ENCODE results near the gene TMX3.

The TMX3 gene

GRCh38 chr18:68733707-68734106 is 18.8 kb upstream of the TMX3 start:
- TF ChIP-seq, protein P1, sequence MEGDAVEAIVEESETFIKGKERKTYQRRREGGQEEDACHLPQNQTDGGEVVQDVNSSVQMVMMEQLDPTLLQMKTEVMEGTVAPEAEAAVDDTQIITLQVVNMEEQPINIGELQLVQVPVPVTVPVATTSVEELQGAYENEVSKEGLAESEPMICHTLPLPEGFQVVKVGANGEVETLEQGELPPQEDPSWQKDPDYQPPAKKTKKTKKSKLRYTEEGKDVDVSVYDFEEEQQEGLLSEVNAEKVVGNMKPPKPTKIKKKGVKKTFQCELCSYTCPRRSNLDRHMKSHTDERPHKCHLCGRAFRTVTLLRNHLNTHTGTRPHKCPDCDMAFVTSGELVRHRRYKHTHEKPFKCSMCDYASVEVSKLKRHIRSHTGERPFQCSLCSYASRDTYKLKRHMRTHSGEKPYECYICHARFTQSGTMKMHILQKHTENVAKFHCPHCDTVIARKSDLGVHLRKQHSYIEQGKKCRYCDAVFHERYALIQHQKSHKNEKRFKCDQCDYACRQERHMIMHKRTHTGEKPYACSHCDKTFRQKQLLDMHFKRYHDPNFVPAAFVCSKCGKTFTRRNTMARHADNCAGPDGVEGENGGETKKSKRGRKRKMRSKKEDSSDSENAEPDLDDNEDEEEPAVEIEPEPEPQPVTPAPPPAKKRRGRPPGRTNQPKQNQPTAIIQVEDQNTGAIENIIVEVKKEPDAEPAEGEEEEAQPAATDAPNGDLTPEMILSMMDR (IDR thresholded peaks at IDR 0.05; ENCODE audit: low read depth, low read length): no peak
- TF ChIP-seq POLR2A (IDR thresholded peaks at IDR 0.05; ENCODE audit: extremely low read depth, insufficient read length): no peak
- no peak for TF ChIP-seq MAX (IDR thresholded peaks at IDR 0.05; ENCODE audit: low read depth, low read length)
- TF ChIP-seq MYC (IDR thresholded peaks at IDR 0.05; ENCODE audit: low read depth, low read length): no peak
- no peak overlapping the region for H3K4me3 ChIP-seq (ENCODE audit: low read depth, low read length)
- DNase-seq (ENCODE audit: low read depth): no peak

- TF ChIP-seq, protein P1 (IDR thresholded peaks at IDR 0.05; ENCODE audit: low read depth, low read length): no peak
- TF ChIP-seq MAX (IDR thresholded peaks at IDR 0.05; ENCODE audit: low read depth, low read length): no peak
- no peak overlapping the region for H3K4me3 ChIP-seq (ENCODE audit: low read depth, low read length)
- DNase-seq (ENCODE audit: low read depth): peak; percentile 58
Measured at GRCh38 chr18:68728081-68728700, 13.3 kb upstream of the TMX3 start.

DNA sequence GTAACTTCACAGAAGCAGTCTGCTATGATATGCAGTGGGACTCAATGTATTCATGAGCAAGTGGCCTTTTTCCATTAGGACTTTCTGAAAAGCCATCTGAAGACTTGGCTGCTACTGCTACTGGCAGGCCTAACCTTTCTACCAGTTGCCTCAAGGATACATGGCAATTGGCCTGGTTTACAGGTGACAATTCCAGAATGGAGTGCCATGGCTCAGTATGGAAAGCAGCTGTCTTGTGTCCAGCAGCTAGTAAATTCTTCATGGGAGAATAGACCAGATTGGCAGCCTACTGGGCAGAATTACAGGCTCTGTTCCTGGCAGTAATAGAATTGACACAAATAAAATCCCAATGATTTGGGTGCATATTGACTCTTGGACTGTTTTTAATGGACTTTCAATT is 12.6 kb upstream of the TMX3 start:
- TF ChIP-seq POLR2A (IDR thresholded peaks at IDR 0.05; ENCODE audit: extremely low read depth, insufficient read length): no peak
- no peak for DNase-seq (ENCODE audit: low read depth)
- H3K4me3 ChIP-seq (ENCODE audit: low read depth, low read length): no peak overlapping the region

- H3K4me3 ChIP-seq (ENCODE audit: low read depth, low read length): no peak overlapping the region
- no peak for DNase-seq (ENCODE audit: low read depth)
- TF ChIP-seq POLR2A (IDR thresholded peaks at IDR 0.05; ENCODE audit: extremely low read depth, insufficient read length): no peak
- no peak for TF ChIP-seq MAX (IDR thresholded peaks at IDR 0.05; ENCODE audit: low read depth, low read length)
- TF ChIP-seq, protein P1 (IDR thresholded peaks at IDR 0.05; ENCODE audit: low read depth, low read length): no peak
- TF ChIP-seq MYC (IDR thresholded peaks at IDR 0.05; ENCODE audit: low read depth, low read length): no peak
Measured at GRCh38 chr18:68725346-68725745, 10.4 kb upstream of the TMX3 start.

DNA sequence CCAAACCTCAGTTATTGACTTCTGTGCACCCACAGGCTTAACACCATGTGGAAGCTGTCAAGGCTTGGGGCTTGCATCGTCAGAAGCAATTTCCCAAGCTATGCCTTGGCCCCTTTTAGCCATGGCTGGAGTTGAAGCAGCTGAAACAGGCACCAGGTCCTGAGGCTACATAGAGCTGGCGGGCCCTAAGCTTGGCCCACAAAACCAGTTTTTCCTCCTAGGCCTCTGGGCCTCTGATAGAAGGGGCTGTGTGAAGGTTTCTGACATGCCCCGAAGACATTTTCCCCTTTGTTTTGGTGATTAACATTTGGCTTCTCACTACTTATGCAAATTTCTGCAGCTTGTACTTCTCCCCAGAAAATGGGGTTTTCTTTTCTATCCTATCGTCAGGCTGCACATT is 9.1 kb upstream of the TMX3 start:
- H3K4me3 ChIP-seq (ENCODE audit: low read depth, low read length): no peak overlapping the region
- DNase-seq (ENCODE audit: low read depth): no peak

DNA sequence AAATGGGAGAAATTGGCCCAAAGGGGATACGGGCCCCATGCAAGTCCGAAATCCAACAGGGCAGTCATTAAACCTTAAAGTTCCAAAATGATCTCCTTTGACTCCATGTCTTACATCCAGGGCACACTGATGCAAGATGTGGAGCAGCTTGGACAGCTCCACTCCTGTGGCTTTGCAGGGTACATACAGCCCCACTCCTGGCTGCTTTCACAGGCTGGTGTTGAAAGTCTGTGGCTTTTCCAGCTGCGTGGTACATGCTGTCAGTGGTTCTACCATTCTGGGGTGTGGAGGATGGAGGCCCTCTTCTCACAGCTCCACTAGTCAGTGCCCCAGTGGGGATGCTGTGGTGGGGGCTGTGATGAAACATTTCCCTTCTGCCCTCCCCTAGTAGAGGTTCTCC is 8.6 kb upstream of the TMX3 start:
- no peak for DNase-seq (ENCODE audit: low read depth)
- TF ChIP-seq MYC (IDR thresholded peaks at IDR 0.05; ENCODE audit: low read depth, low read length) (no peak), POLR2A (IDR thresholded peaks at IDR 0.05; ENCODE audit: extremely low read depth, insufficient read length) (no peak)
- no peak overlapping the region for H3K4me3 ChIP-seq (ENCODE audit: low read depth, low read length)

More for the DNA sequence above, 9.1 kb upstream of the TMX3 start:
- TF ChIP-seq MYC (IDR thresholded peaks at IDR 0.05; ENCODE audit: low read depth, low read length): no peak
- no peak for TF ChIP-seq MAX (IDR thresholded peaks at IDR 0.05; ENCODE audit: low read depth, low read length)
- TF ChIP-seq, protein P1 (IDR thresholded peaks at IDR 0.05; ENCODE audit: low read depth, low read length): no peak
- TF ChIP-seq POLR2A (IDR thresholded peaks at IDR 0.05; ENCODE audit: extremely low read depth, insufficient read length): no peak

DNA sequence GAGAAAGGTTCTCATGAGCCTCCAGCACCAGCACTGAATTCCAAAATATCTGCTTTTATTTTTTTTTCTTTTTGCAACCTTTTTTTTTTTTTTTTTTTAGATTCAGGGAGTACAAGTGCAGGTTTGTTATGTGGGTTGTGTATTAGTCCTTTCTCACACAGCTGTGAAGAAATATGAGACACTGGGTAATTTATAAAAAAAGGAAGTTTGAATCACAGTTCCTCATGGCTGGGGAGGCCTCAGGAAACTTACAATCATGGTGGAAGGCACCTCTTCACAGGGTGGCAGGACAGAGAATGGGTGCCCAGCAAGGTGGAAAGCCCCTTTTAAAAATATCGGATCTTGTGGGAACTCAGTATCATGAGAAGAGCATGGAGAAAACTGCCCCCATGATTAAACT is 7.9 kb upstream of the TMX3 start:
- TF ChIP-seq MAX (IDR thresholded peaks at IDR 0.05; ENCODE audit: low read depth, low read length) (no peak), MYC (IDR thresholded peaks at IDR 0.05; ENCODE audit: low read depth, low read length) (no peak), POLR2A (IDR thresholded peaks at IDR 0.05; ENCODE audit: extremely low read depth, insufficient read length) (no peak)
- TF ChIP-seq, protein P1 (IDR thresholded peaks at IDR 0.05; ENCODE audit: low read depth, low read length): no peak
- DNase-seq (ENCODE audit: low read depth): no peak
- no peak overlapping the region for H3K4me3 ChIP-seq (ENCODE audit: low read depth, low read length)

Measured in NB4 (cell line).